OCI-LY7 (cell line): Measurements from ENCODE around the gene SLC6A12.

Source experiments
- CTCF ChIP-seq: fragments of 200-600 bp; sonication (generic); conservative IDR thresholded peaks from 2 replicates; pipeline ENCODE4 v1.5.1; 2014; ENCODE audit warnings: mild to moderate bottlenecking, antibody characterized with exemption, low read length, moderate library complexity, mixed read lengths
- EZH2phosphoT487 ChIP-seq: fragments of 200-600 bp; sonication (generic); IDR thresholded peaks from 2 replicates; pipeline ENCODE4 v1.6.1; 2018; ENCODE audit warnings: low read depth, borderline replicate concordance, mild to moderate bottlenecking, mixed run types, antibody characterized with exemption, low read length, moderate library complexity, mixed read lengths

- no peak for TF ChIP-seq CTCF
- no peak for TF ChIP-seq EZH2phosphoT487
Observed at GRCh38 chr12:193261-193660, 20.7 kb downstream of the SLC6A12 start.
